ENCODE measurements around the gene SAMSN1. TPM values are rescaled to one million over a fixed set of nuclear protein-coding genes. Genes with fewer than 3 reads are reported as not detected.

Gene SAMSN1
- total and polyA plus RNA-seq, 9 of the 15 experiments (the other 6 are each of a cell fraction or from before 2014, with no cell fraction given): 101 to 223 (median 159) TPM

DNA sequence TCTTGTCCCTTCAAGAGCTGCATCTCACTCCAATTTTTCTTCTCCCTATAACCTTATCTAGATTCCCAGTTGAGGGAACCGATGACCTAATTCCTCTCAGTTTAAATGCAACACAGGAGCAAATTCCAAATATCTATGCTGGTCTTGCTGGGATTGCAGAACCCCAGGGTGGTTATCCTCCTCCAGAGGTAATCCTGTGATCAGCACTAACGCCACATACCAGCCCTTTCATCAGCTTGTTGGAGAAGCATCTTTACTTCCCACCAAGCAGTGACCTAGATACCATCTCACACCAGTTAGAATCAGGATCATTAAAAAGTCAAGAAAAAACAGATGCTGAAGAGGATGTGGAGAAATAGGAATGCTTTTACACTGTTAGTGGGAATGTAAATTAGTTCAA lies 52.4 kb downstream of the SAMSN1 start:
- Histone ChIP-seq H3K79me2 (ENCODE audit: control insufficient read depth, insufficient read depth, low read length) (peaks cover 65% of the 10 kb centered on the region), H4K20me1 (replicated peaks; ENCODE audit: control insufficient read depth, insufficient read depth, low read length) (no peaks in the 10 kb centered on the region), H3K4me2 (ENCODE audit: insufficient read depth, low read length) (no peak overlapping the region), H3K4me3 (no peak overlapping the region), H3K9me3 (replicated peaks; ENCODE audit: control insufficient read depth, insufficient read depth, low read depth, low read length) (no peaks in the 10 kb centered on the region), H2AFZ (ENCODE audit: low read depth, low read length) (no peak overlapping the region), H3K36me3 (ENCODE audit: control insufficient read depth, insufficient read depth, low read length) (peaks cover 94% of the 10 kb centered on the region), H3K27me3 (ENCODE audit: control insufficient read depth in 2 of 2, insufficient read depth in 2 of 2, low read length in 2 of 2) (no peaks in the 10 kb centered on the region), H3K9me1 (ENCODE audit: control insufficient read depth, insufficient read depth, low read length) (no peaks in the 10 kb centered on the region), H3K27ac (ENCODE audit: extremely low read depth, low read depth, low read length) (no peak overlapping the region), H3K4me1 (replicated peaks in 1 of 2; ENCODE audit: control insufficient read depth in 2 of 2, insufficient read depth in 2 of 2, low read length in 2 of 2) (peaks cover 12 to 38% of the 10 kb centered on the region in 2 experiments), H3K9ac (ENCODE audit: insufficient read depth in 1 of 2, low read depth in 2 of 2, low read length in 2 of 2) (no peak overlapping the region)
- FAIRE-seq: no peak
- no peak; the same call in 2 of the 3 replicates for ATAC-seq
- CTCF ChIA-PET (ENCODE audit: low intra/inter-chr PET ratio): no interaction called here
- BruUV-seq (replicated peaks): no TSS peak
- WGBS (ENCODE audit: insufficient coverage, low coverage, missing lambda C conversion rate): 14% methylated on average over 2 of the region's 2 CpGs
- DNase-seq (ENCODE audit: extremely low read depth in 1 of 4, low spot score in 3 of 4): peak in 1 of 4 experiments; percentile 18
- TF ChIP-seq ATF7 (IDR thresholded peaks at IDR 0.05) (0 out of 2 replicates have a peak, but pooled peaks have one; percentile 25), MED1 (CRISPR knock-in tag; IDR thresholded peaks at IDR 0.05; ENCODE audit: borderline replicate concordance) (no peak), SRF (CRISPR knock-in tag; IDR thresholded peaks at IDR 0.05) (0 out of 4 replicates have a peak, but pooled peaks of 1 of the 2 experiments have one; percentile 19), CHD1 (IDR thresholded peaks at IDR 0.05; ENCODE audit: low read length) (no peak), RBM25 (IDR thresholded peaks at IDR 0.05; ENCODE audit: low read depth, low read length, severe bottlenecking) (peak; percentile 14)
- in situ Hi-C loops (cut with MboI): no loop called here
- POLR2A ChIA-PET: interaction anchor here (1.0 to 2.0 kb wide), 2 partner anchors 9 to 13 kb away, joined by 3 to 4 read pairs; no protein-coding TSS in a partner anchor
- intact Hi-C loops (cut with micrococcal nuclease): no loop called here

DNA sequence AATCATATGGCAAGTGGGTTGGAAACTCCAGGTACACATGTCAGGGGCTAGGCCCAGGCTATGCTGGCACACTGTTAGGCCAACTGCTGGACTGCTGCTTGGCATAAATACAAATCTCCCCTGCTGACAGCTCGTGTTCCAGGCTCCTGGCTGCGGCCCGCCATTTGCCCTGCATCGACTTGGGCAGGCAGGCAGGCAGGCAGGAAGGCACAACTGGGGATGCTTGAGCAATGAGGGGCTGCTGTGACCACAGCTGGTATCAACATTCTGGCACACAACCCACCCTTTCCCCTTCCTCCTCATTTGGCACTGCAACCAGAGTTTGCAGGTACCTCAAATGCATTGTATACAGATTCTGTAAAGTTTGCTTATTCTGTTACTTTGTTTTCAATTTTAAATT lies 53.2 kb downstream of the SAMSN1 start:
- peaks cover 94% of the 10 kb centered on the region for H3K36me3 ChIP-seq (ENCODE audit: control insufficient read depth, insufficient read depth, low read length)
- no peak for FAIRE-seq

More for the DNA sequence above, 53.2 kb downstream of the SAMSN1 start:
- peak overlapping the region in 1 of 2 experiments; percentile 15; a peak in 1 of 4 replicates for H3K9ac ChIP-seq (ENCODE audit: insufficient read depth in 1 of 2, low read depth in 2 of 2, low read length in 2 of 2)
- H3K4me1 ChIP-seq (replicated peaks in 1 of 2; ENCODE audit: control insufficient read depth in 2 of 2, insufficient read depth in 2 of 2, low read length in 2 of 2): peaks cover 12 to 42% of the 10 kb centered on the region in 2 experiments
- H2AFZ ChIP-seq (ENCODE audit: low read depth, low read length): no peak overlapping the region
- H4K20me1 ChIP-seq (replicated peaks; ENCODE audit: control insufficient read depth, insufficient read depth, low read length): no peaks in the 10 kb centered on the region
- no peak overlapping the region for H3K4me2 ChIP-seq (ENCODE audit: insufficient read depth, low read length)
- no TSS peak for BruUV-seq (replicated peaks)
- no peak overlapping the region; the same call in 2 of the 3 replicates for H3K27ac ChIP-seq (ENCODE audit: extremely low read depth, low read depth, low read length)
- TF ChIP-seq TBP (optimal IDR thresholded peaks at IDR 0.05; ENCODE audit: low read depth, low read length) (no peak), POLR2A (conservative IDR thresholded peaks at IDR 0.05) (peak; percentile 39), BCOR (IDR thresholded peaks at IDR 0.05) (no peak), POLR2G (IDR thresholded peaks at IDR 0.05; ENCODE audit: low read depth, low read length) (peak; percentile 70), ZNF507 (tag; conservative IDR thresholded peaks at IDR 0.05) (no peak), KHSRP (IDR thresholded peaks at IDR 0.05) (no peak)
- TF ChIP-seq, protein P1, sequence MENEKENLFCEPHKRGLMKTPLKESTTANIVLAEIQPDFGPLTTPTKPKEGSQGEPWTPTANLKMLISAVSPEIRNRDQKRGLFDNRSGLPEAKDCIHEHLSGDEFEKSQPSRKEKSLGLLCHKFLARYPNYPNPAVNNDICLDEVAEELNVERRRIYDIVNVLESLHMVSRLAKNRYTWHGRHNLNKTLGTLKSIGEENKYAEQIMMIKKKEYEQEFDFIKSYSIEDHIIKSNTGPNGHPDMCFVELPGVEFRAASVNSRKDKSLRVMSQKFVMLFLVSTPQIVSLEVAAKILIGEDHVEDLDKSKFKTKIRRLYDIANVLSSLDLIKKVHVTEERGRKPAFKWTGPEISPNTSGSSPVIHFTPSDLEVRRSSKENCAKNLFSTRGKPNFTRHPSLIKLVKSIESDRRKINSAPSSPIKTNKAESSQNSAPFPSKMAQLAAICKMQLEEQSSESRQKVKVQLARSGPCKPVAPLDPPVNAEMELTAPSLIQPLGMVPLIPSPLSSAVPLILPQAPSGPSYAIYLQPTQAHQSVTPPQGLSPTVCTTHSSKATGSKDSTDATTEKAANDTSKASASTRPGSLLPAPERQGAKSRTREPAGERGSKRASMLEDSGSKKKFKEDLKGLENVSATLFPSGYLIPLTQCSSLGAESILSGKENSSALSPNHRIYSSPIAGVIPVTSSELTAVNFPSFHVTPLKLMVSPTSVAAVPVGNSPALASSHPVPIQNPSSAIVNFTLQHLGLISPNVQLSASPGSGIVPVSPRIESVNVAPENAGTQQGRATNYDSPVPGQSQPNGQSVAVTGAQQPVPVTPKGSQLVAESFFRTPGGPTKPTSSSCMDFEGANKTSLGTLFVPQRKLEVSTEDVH (IDR thresholded peaks at IDR 0.05; ENCODE audit: low read depth, partially characterized antibody): no peak
- in situ Hi-C loops (cut with MboI): no loop called here
- ChIA-PET POLR2A (interaction anchor here (1.0 to 2.0 kb wide), 3 partner anchors 9 to 13 kb away, joined by 3 to 4 read pairs (median 3); no protein-coding TSS in a partner anchor), CTCF (ENCODE audit: low intra/inter-chr PET ratio) (no interaction called here)
- no peaks in the 10 kb centered on the region for H3K9me1 ChIP-seq (ENCODE audit: control insufficient read depth, insufficient read depth, low read length)
- ATAC-seq (peak; percentile 19), DNase-seq (ENCODE audit: extremely low read depth in 1 of 4, low spot score in 3 of 4) (no peak)
- intact Hi-C loops (cut with micrococcal nuclease): no loop called here
- H3K79me2 ChIP-seq (ENCODE audit: control insufficient read depth, insufficient read depth, low read length): peaks cover 63% of the 10 kb centered on the region
- no peak overlapping the region for H3K4me3 ChIP-seq
- 95% methylated on average over 4 of the region's 4 CpGs for WGBS (ENCODE audit: insufficient coverage, low coverage, missing lambda C conversion rate)
- H3K9me3 ChIP-seq (replicated peaks; ENCODE audit: control insufficient read depth, insufficient read depth, low read depth, low read length): no peaks in the 10 kb centered on the region
- no peaks in the 10 kb centered on the region for H3K27me3 ChIP-seq (ENCODE audit: control insufficient read depth in 2 of 2, insufficient read depth in 2 of 2, low read length in 2 of 2)

Data from K562 (cell line).